PC-3 (cell line): ENCODE data around the gene TRAK1. TPM values are rescaled to one million over a fixed set of nuclear protein-coding genes. Genes with fewer than 3 reads are reported as not detected.

ENCODE experiments used
- ATAC-seq: fragments of 200-7000 bp; cut with Tn5 transposase; 2 replicates; pipeline ENCODE4 v1.9.1; 2020; ENCODE audit warnings: mild to moderate bottlenecking, moderate library complexity
- BruUV-seq: library from RNA; stranded (reverse); fragments of 400-500 nt; replicated peaks from 2 replicates; lab custom pipeline; 2021; lab: Mats Ljungman, UMichigan
- CTCF ChIA-PET: fragments of 300-600 bp; sonication (Branson Sonifier 250); formaldehyde crosslinking; loops from one replicate; lab custom pipeline; 2022; ENCODE audit warnings: antibody characterized with exemption; lab: Charles Lee
- POLR2A ChIA-PET: fragments of 300-600 bp; sonication (Branson Sonifier 250); formaldehyde crosslinking; loops from one replicate; lab custom pipeline; 2022; ENCODE audit warnings: antibody characterized with exemption; ENCODE audit not compliant: unreplicated experiment; lab: Charles Lee
- DNase-seq: peaks from one replicate; pipeline ENCODE4 v3.0.0-alpha.2; 2015
- H2AFZ ChIP-seq: fragments of 300-600 bp; sonication (generic); 2 replicates; pipeline ENCODE4 v1.6.0; 2016; ENCODE audit warnings: antibody characterized with exemption, low read length
- H3F3A ChIP-seq: fragments of 300-600 bp; sonication (generic); one replicate; pipeline ENCODE4 v1.6.0; 2017; ENCODE audit warnings: antibody characterized with exemption, low read length, control low read depth, mild to moderate bottlenecking; ENCODE audit not compliant: unreplicated experiment
- H3K27ac ChIP-seq: fragments of 300-600 bp; sonication (generic); 2 replicates; pipeline ENCODE4 v1.5.1; 2016; ENCODE audit warnings: mild to moderate bottlenecking, low read length
- H3K27me3 ChIP-seq: fragments of 300-600 bp; sonication (generic); 2 replicates; pipeline ENCODE4 v1.6.1; 2016; ENCODE audit warnings: low read length, mixed read lengths
- H3K36me3 ChIP-seq: fragments of 300-600 bp; sonication (generic); 2 replicates; pipeline ENCODE4 v1.6.1; 2016; ENCODE audit warnings: low read depth, mixed run types, low read length, mixed read lengths
- H3K4me1 ChIP-seq: fragments of 300-600 bp; sonication (generic); 2 replicates; pipeline ENCODE4 v1.5.1; 2016; ENCODE audit warnings: low read length; ENCODE audit not compliant: insufficient read depth
- H3K4me2 ChIP-seq: fragments of 300-600 bp; sonication (generic); 2 replicates; pipeline ENCODE4 v1.6.0; 2016; ENCODE audit warnings: low read length
- H3K4me3 ChIP-seq: fragments of 300-600 bp; sonication (generic); 2 replicates; pipeline ENCODE4 v1.5.1; 2016; ENCODE audit warnings: mild to moderate bottlenecking, low read length, mixed read lengths
- H3K79me2 ChIP-seq: fragments of 300-600 bp; sonication (generic); 2 replicates; pipeline ENCODE4 v1.6.1; 2017; ENCODE audit warnings: low read length, mixed read lengths
- H3K9ac ChIP-seq: fragments of 300-600 bp; sonication (generic); 2 replicates; pipeline ENCODE4 v1.6.0; 2016; ENCODE audit warnings: mild to moderate bottlenecking, low read length
- H3K9me2 ChIP-seq: fragments of 300-600 bp; sonication (generic); replicated peaks from 2 replicates; pipeline ENCODE4 v1.6.1; 2016; ENCODE audit warnings: mixed run types, low read length, mixed read lengths
- H3K9me3 ChIP-seq: fragments of 300-600 bp; sonication (generic); 2 replicates; pipeline ENCODE4 v1.6.1; 2016; ENCODE audit warnings: low read length, mixed read lengths
- H4K20me1 ChIP-seq: fragments of 300-600 bp; sonication (generic); 2 replicates; pipeline ENCODE4 v1.6.1; 2016; ENCODE audit warnings: low read length, mixed read lengths
- EZH2 ChIP-seq: fragments of 300-600 bp; sonication (generic); IDR thresholded peaks from one replicate; pipeline ENCODE4 v1.6.1; 2017; ENCODE audit warnings: antibody characterized with exemption, mild to moderate bottlenecking, low read length; ENCODE audit not compliant: unreplicated experiment
- EZH2phosphoT487 ChIP-seq: fragments of 300-600 bp; sonication (generic); IDR thresholded peaks from 2 replicates; pipeline ENCODE4 v1.6.1; 2018; ENCODE audit warnings: mild to moderate bottlenecking, antibody characterized with exemption, low read length, borderline replicate concordance
- intact Hi-C: fragments of 100-400 bp; cut with micrococcal nuclease; formaldehyde crosslinking; loops from 2 replicates; pipeline ENCODE4 v1.9.0; 2023
- total RNA-seq: library from RNA; depleted of rRNA; stranded (reverse); fragments of >200 nt; gene quantifications from 2 replicates; pipeline ENCODE4 v1.2.3, GENCODE V29; 2014
- TF ChIP-seq, protein P1 (sequence below): fragments of 300-600 bp; sonication (generic); conservative IDR thresholded peaks from 2 replicates; pipeline ENCODE4 v1.5.1; 2017; ENCODE audit warnings: antibody characterized with exemption, low read depth, mild to moderate bottlenecking, low read length

Gene TRAK1
- total RNA-seq, 1 experiment from 2014 or later: 23.4 TPM

DNA sequence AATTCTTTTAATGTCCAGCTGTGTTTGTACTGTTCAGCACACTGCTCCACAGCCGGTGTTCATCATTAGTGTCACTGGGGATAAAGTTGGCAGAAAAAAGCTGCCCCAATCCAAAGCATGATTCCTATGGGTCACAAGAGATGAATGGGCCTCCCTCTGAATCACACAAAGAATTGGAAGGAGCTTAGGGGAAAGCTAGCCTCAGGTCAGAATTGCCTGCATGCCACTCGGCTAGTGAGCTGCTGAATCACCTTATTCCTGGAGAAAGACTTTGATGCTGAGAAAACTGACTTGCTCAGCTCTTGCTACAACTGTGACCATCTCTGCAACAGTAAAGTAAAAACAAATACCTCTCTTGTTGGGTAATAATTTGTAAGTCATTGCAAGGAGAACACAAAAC is 171.4 kb downstream of the TRAK1 start:
- Histone ChIP-seq H3F3A (no peaks in the 10 kb centered on the region), H3K9me3 (no peaks in the 10 kb centered on the region), H3K4me1 (peaks cover 22% of the 10 kb centered on the region), H3K4me2 (peak overlapping the region; percentile 69; the same call in 1 of the 2 replicates), H3K9ac (no peak overlapping the region), H4K20me1 (no peaks in the 10 kb centered on the region), H2AFZ (no peak overlapping the region), H3K27ac (no peak overlapping the region), H3K36me3 (no peaks in the 10 kb centered on the region), H3K79me2 (no peaks in the 10 kb centered on the region), H3K27me3 (peaks cover 9% of the 10 kb centered on the region; the same call in 1 of the 2 replicates), H3K4me3 (no peak overlapping the region), H3K9me2 (no peaks in the 10 kb centered on the region)
- POLR2A ChIA-PET: no interaction called here
- BruUV-seq: no TSS peak
- peak; percentile 91 for ATAC-seq
- CTCF ChIA-PET: interaction anchor here (0.9 to 1.7 kb wide), 2 partner anchors 15 to 33 kb away, joined by 4 to 5 read pairs; no protein-coding TSS in a partner anchor
- intact Hi-C loops: no loop called here
- no peak for TF ChIP-seq EZH2
- no peak for TF ChIP-seq EZH2phosphoT487
- TF ChIP-seq, protein P1, sequence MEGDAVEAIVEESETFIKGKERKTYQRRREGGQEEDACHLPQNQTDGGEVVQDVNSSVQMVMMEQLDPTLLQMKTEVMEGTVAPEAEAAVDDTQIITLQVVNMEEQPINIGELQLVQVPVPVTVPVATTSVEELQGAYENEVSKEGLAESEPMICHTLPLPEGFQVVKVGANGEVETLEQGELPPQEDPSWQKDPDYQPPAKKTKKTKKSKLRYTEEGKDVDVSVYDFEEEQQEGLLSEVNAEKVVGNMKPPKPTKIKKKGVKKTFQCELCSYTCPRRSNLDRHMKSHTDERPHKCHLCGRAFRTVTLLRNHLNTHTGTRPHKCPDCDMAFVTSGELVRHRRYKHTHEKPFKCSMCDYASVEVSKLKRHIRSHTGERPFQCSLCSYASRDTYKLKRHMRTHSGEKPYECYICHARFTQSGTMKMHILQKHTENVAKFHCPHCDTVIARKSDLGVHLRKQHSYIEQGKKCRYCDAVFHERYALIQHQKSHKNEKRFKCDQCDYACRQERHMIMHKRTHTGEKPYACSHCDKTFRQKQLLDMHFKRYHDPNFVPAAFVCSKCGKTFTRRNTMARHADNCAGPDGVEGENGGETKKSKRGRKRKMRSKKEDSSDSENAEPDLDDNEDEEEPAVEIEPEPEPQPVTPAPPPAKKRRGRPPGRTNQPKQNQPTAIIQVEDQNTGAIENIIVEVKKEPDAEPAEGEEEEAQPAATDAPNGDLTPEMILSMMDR: no peak
- DNase-seq: peak; percentile 94

DNA sequence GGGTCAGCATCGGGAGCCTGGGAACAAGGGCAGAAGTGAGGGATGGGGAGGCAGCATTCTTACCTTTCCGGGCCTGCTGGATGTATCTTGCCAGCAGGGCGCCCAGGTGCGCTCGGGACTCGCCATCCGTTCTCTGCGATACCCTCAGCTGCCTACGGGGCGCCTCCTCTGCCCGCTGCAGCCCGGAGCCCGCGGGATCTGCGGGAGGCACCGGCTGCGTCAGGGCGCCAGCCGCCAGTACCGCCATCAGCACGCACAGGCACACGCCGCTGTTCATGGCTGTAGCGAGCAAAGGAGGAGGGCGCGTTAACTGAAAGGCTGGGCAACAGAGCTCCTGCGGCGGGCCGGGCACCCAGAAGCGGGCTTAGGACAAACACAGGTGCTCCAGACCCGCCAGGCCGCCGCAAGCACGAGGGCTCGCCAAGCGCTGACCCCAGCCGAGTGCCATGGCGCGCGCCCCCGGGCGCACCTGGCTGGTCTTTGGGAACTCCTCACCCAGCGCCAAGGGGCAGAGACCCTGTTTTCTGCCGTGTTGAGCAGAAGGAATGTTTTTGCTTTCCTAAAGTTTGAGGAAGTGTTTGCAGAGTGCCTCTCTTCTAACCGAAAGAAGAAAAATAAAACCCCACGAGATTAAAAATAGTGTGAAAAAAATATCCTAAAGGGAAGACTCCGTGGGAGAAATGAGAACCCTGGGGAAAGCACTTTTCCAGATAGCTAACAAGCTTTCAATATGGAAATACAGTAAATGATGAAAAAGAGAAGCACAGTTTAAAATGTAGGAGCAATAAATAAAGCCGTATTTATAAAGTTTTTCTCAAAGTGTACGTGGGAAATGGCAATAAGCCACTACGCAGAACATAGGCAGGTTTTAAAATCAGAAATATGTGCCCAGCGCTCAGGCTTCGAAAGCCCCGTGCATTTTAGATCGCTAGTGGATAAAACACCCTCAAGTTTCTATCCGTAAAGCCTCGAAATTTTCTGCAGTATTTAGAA is 172.5 kb downstream of the TRAK1 start:
- Histone ChIP-seq H3K4me3 (peak overlapping the region; percentile 53), H3K36me3 (no peaks in the 10 kb centered on the region), H3K79me2 (no peaks in the 10 kb centered on the region), H3K27ac (no peak overlapping the region), H2AFZ (peak overlapping the region; percentile 68), H3F3A (no peaks in the 10 kb centered on the region), H3K4me2 (peak overlapping the region; percentile 69), H3K9me3 (no peaks in the 10 kb centered on the region), H3K9ac (no peak overlapping the region), H3K9me2 (no peaks in the 10 kb centered on the region), H3K4me1 (peaks cover 22% of the 10 kb centered on the region), H3K27me3 (peaks cover 20% of the 10 kb centered on the region), H4K20me1 (no peaks in the 10 kb centered on the region)
- ChIA-PET POLR2A (no interaction called here), CTCF (interaction anchor here (1.7 kb wide), 1 partner anchor 17 kb away, joined by 4 read pairs; no protein-coding TSS in a partner anchor)
- intact Hi-C loops: no loop called here
- no TSS peak for BruUV-seq
- ATAC-seq (peak; percentile 20), DNase-seq (no peak)
- TF ChIP-seq EZH2 (no peak), EZH2phosphoT487 (no peak)
- TF ChIP-seq, protein P1: no peak
